SK-N-SH (cell line): ENCODE measurements around the gene FAM78A. TPM values are rescaled to one million over a fixed set of nuclear protein-coding genes. Genes with fewer than 3 reads are reported as not detected.

ENCODE experiments used
- CTCF ChIA-PET: fragments of 300-600, 350-600 bp; formaldehyde crosslinking; extraction: SDS; loops from one replicate; lab custom pipeline; 2021; lab: Yijun Ruan, JAX
- POLR2A ChIA-PET: fragments of 350-600 bp; sonication (Branson Sonifier 250); formaldehyde crosslinking; extraction: SDS; loops from one replicate; lab custom pipeline; 2020; ENCODE audit warnings: antibody characterized with exemption, inconsistent platforms; lab: Yijun Ruan, JAX
- DNase-seq: peaks from one replicate; pipeline ENCODE4 v3.0.0; 2012
- H2AFZ ChIP-seq: fragments of 200-600 bp; sonication (generic); 2 replicates; pipeline ENCODE4 v1.8.1; 2016; ENCODE audit warnings: antibody characterized with exemption, mild to moderate bottlenecking, low read depth
- H3F3A ChIP-seq: fragments of 200-600 bp; sonication (generic); replicated peaks from 2 replicates; pipeline ENCODE3; 2016; ENCODE audit warnings: antibody characterized with exemption, mild to moderate bottlenecking; ENCODE audit not compliant: insufficient read depth
- H3K27ac ChIP-seq, 2 experiments: fragments of 200-500 bp in 1 of 2; fragments of 200-600 bp in 1 of 2; sonication (Bioruptor generic) in 1 of 2; sonication (generic), shearing (Covaris generic) in 1 of 2; 2 replicates each; pipeline versions ENCODE4 v1.5.1 to v1.6.1; 2014 to 2016; ENCODE audit warnings: low read depth in 2 of 2, inconsistent platforms in 1 of 2, low read length in 1 of 2, mild to moderate bottlenecking in 1 of 2, mixed read lengths in 1 of 2
- H3K27me3 ChIP-seq: fragments of 200-600 bp; sonication (generic), shearing (Covaris generic); 2 replicates; pipeline ENCODE4 v1.6.1; 2016; ENCODE audit warnings: mixed run types; ENCODE audit not compliant: insufficient read depth
- H3K36me3 ChIP-seq, 2 experiments: fragments of 200-500 bp in 1 of 2; fragments of 200-600 bp in 1 of 2; sonication (Bioruptor generic) in 1 of 2; sonication (generic) in 1 of 2; replicated peaks in 1 of 2; 2 replicates each; pipeline versions ENCODE3 to v1.5.1; 2014 to 2016; ENCODE audit warnings: low read length in 1 of 2, mild to moderate bottlenecking in 1 of 2; ENCODE audit not compliant: insufficient read depth in 2 of 2, control insufficient read depth in 1 of 2
- H3K4me1 ChIP-seq, 2 experiments: fragments of 200-500 bp in 1 of 2; fragments of 200-600 bp in 1 of 2; sonication (Bioruptor generic) in 1 of 2; sonication (generic), shearing (Covaris generic) in 1 of 2; 2 replicates each; pipeline versions ENCODE4 v1.5.1 to v1.6.1; 2014 to 2016; ENCODE audit warnings: low read depth in 1 of 2, low read length in 1 of 2, mixed run types in 1 of 2; ENCODE audit not compliant: insufficient read depth in 2 of 2, control insufficient read depth in 1 of 2
- H3K4me2 ChIP-seq: fragments of 200-600 bp; sonication (generic), shearing (Covaris generic); 2 replicates; pipeline ENCODE4 v1.6.1; 2017; ENCODE audit warnings: mixed run types
- H3K4me3 ChIP-seq, 2 experiments: fragments of 200-500 bp in 1 of 2; fragments of 200-600 bp in 1 of 2; sonication (Bioruptor generic) in 1 of 2; sonication (generic), shearing (Covaris generic) in 1 of 2; 2 replicates each; pipeline versions ENCODE4 v1.5.1 to v1.8.1; 2014 to 2016; ENCODE audit warnings: low read depth in 2 of 2, inconsistent platforms in 1 of 2, low read length in 1 of 2, mild to moderate bottlenecking in 1 of 2, mixed read lengths in 1 of 2, moderate library complexity in 1 of 2
- H3K79me2 ChIP-seq: fragments of 200-600 bp; sonication (generic); 2 replicates; pipeline ENCODE4 v1.8.1; 2017; ENCODE audit warnings: mild to moderate bottlenecking; ENCODE audit not compliant: insufficient read depth
- H3K9ac ChIP-seq: fragments of 200-600 bp; sonication (generic); 2 replicates; pipeline ENCODE4 v1.6.1; 2017; ENCODE audit warnings: mixed run types
- H3K9me2 ChIP-seq: fragments of 200-600 bp; sonication (generic); 2 replicates; pipeline ENCODE4 v1.6.1; 2017; ENCODE audit warnings: mixed run types
- H3K9me3 ChIP-seq: fragments of 200-600 bp; sonication (generic); 2 replicates; pipeline ENCODE4 v1.6.1; 2017; ENCODE audit warnings: mixed run types, mild to moderate bottlenecking, moderate library complexity
- H4K20me1 ChIP-seq: fragments of 200-600 bp; sonication (generic); 2 replicates; pipeline ENCODE4 v1.6.1; 2017; ENCODE audit warnings: mild to moderate bottlenecking, mixed run types; ENCODE audit not compliant: insufficient read depth
- EP300 ChIP-seq, 2 experiments: IDR thresholded peaks; 2 replicates each; pipeline versions ENCODE4 v1.4.0 to v1.6.1; 2012; ENCODE audit warnings: borderline replicate concordance in 1 of 2, low read depth in 1 of 2, low read length in 1 of 2
- FOXJ3 ChIP-seq: sonication (generic); formaldehyde crosslinking; IDR thresholded peaks from 2 replicates; pipeline ENCODE4 v1.5.1; 2020; ENCODE audit warnings: mild to moderate bottlenecking, missing genetic modification reagents
- GABPA ChIP-seq: IDR thresholded peaks from 2 replicates; pipeline ENCODE4 v1.4.0; 2012; ENCODE audit warnings: low read depth, mild to moderate bottlenecking
- MEF2A ChIP-seq: IDR thresholded peaks from 2 replicates; pipeline ENCODE4 v1.4.0; 2012; ENCODE audit warnings: low read depth, borderline replicate concordance
- RAD21 ChIP-seq: IDR thresholded peaks from 2 replicates; pipeline ENCODE4 v1.6.1; 2012; ENCODE audit warnings: mild to moderate bottlenecking, low read length
- TCF12 ChIP-seq: IDR thresholded peaks from 2 replicates; pipeline ENCODE4 v1.4.0; 2012
- WGBS: methylation state at CpG from one replicate; pipeline ENCODE4 v1.1.6; 2017; ENCODE audit warnings: low lambda C conversion rate; 5-methylcytosine and 5-hydroxymethylcytosine counted together
- polyA plus RNA-seq, 3 experiments: library from polyadenylated mRNA; depleted of rRNA; stranded (reverse); fragments of >200 nt; gene quantifications; 2 replicates each; pipeline ENCODE4 v1.2.3, GENCODE V29; 2012
- TF ChIP-seq, protein P1 (sequence below): fragments of 150-350 bp; IDR thresholded peaks from 2 replicates; pipeline ENCODE4 v1.6.1; 2017; ENCODE audit warnings: antibody characterized with exemption, low read length, low read depth, borderline replicate concordance
- TF ChIP-seq, protein P2 (sequence below): IDR thresholded peaks from 2 replicates; pipeline ENCODE4; 2012
- TF ChIP-seq, protein P3 (sequence below): IDR thresholded peaks from 2 replicates; pipeline ENCODE4 v1.4.0; 2012; ENCODE audit warnings: low read depth

Gene FAM78A
- polyA plus RNA-seq, 1 of the 3 experiments (the other 2 are of a cell fraction), result 1.0 TPM

DNA sequence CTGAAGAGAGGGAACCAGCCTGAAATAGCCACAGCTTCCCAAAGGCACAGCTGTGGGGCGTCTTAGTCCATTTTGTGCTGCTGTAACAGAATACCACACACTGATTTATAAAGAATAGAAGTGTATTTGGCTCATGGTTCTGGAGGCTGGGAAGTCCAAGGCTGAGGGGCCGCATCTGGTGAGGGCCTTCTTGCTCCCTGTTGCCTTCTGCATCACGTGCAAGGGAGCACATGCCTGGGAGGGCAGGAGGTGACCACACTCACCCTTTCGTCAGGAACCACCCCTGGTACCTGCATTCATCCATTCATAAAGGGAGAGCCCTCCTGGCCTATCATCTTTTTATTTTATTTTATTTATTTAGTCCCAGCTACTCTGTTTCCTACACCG, 23.6 kb upstream of the FAM78A start:
- no peak overlapping the region for H2AFZ ChIP-seq
- DNase-seq, result no peak
- TF ChIP-seq, protein P1, sequence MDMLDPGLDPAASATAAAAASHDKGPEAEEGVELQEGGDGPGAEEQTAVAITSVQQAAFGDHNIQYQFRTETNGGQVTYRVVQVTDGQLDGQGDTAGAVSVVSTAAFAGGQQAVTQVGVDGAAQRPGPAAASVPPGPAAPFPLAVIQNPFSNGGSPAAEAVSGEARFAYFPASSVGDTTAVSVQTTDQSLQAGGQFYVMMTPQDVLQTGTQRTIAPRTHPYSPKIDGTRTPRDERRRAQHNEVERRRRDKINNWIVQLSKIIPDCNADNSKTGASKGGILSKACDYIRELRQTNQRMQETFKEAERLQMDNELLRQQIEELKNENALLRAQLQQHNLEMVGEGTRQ, result no peak
- TF ChIP-seq TCF12 (no peak), GABPA (no peak), FOXJ3 (CRISPR knock-in tag) (no peak)
- TF ChIP-seq, protein P2, sequence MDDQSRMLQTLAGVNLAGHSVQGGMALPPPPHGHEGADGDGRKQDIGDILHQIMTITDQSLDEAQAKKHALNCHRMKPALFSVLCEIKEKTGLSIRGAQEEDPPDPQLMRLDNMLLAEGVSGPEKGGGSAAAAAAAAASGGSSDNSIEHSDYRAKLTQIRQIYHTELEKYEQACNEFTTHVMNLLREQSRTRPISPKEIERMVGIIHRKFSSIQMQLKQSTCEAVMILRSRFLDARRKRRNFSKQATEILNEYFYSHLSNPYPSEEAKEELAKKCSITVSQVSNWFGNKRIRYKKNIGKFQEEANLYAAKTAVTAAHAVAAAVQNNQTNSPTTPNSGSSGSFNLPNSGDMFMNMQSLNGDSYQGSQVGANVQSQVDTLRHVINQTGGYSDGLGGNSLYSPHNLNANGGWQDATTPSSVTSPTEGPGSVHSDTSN, result no peak
- TF ChIP-seq, protein P3, sequence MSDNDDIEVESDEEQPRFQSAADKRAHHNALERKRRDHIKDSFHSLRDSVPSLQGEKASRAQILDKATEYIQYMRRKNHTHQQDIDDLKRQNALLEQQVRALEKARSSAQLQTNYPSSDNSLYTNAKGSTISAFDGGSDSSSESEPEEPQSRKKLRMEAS, result no peak
- H3K36me3 ChIP-seq, result no peaks in the 10 kb centered on the region
- H3K4me3 ChIP-seq, result no peak overlapping the region
- CTCF ChIA-PET, result interaction anchor here (1.2 to 2.5 kb wide), 2 partner anchors 36 to 50 kb away, joined by 4 to 8 read pairs; no protein-coding TSS in a partner anchor
- no peak overlapping the region for H3K27ac ChIP-seq
- peaks cover 0 to 5% of the 10 kb centered on the region in 2 experiments; a peak in 1 of 4 replicates for H3K4me1 ChIP-seq
- H3K79me2 ChIP-seq, result no peaks in the 10 kb centered on the region
- H3K9me2 ChIP-seq, result no peaks in the 10 kb centered on the region
- no peaks in the 10 kb centered on the region for H4K20me1 ChIP-seq
- 61% methylated on average over 4 of the region's 5 CpGs for WGBS
- no peak overlapping the region for H3K9ac ChIP-seq
- H3K4me2 ChIP-seq, result no peak overlapping the region
- H3F3A ChIP-seq, result no peaks in the 10 kb centered on the region
- POLR2A ChIA-PET, result interaction anchor here (1.3 kb wide), 1 partner anchor 10 kb away, joined by 3 read pairs; the partner anchor contains the start of gene PLPP7
- no peaks in the 10 kb centered on the region for H3K27me3 ChIP-seq
- H3K9me3 ChIP-seq, result no peaks in the 10 kb centered on the region

DNA sequence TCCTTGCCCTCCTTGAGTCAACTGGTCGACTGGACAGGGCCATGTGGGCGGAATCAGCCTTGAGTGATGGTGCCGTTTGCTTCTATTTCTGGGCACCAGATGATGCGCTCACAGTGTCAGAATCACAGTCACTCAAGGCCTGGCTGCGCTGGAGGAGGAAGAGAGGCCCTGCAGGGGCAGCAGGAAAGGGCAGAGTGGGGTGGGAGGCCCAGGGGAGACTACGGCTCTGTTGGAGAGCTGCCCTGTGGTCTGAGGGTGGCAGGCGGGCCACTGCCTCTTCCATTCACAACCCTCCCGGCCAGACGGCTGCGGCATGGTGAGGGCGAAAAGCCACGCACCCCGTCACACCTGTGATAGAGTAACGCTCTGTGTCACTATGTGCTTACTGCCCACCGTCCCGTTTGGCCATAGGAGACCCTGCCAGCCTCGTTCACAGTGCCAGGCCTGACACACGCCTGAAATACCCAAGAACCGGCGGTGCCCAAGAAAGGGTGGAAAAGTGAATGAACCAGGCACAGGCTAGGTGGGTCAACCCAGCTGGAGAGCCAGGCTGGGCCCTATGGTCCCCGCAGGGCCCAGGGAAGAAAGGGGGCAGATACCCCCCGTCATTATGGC, 23.1 kb upstream of the FAM78A start:
- Histone ChIP-seq H3K9ac (no peak overlapping the region), H3K9me2 (no peaks in the 10 kb centered on the region), H3K9me3 (no peaks in the 10 kb centered on the region), H2AFZ (no peak overlapping the region), H4K20me1 (no peaks in the 10 kb centered on the region), H3K27me3 (no peaks in the 10 kb centered on the region), H3K4me3 (no peak overlapping the region), H3F3A (no peaks in the 10 kb centered on the region), H3K79me2 (no peaks in the 10 kb centered on the region), H3K4me1 (no peaks in the 10 kb centered on the region; a peak in 1 of 4 replicates), H3K27ac (no peak overlapping the region), H3K4me2 (no peak overlapping the region), H3K36me3 (no peaks in the 10 kb centered on the region)
- 72% methylated on average over 22 of the region's 22 CpGs for WGBS
- TF ChIP-seq EP300 (IDR thresholded peaks at IDR 0.05; ENCODE audit: borderline replicate concordance in 1 of 2, low read depth in 1 of 2, low read length in 1 of 2), result no peak
- no peak for TF ChIP-seq RAD21
- TF ChIP-seq MEF2A, result no peak
- DNase-seq, result no peak
- POLR2A ChIA-PET, result no interaction called here
- CTCF ChIA-PET, result interaction anchor here (1.2 to 2.5 kb wide), 3 partner anchors 36 to 37 kb away, joined by 3 to 8 read pairs (median 4); no protein-coding TSS in a partner anchor
